A549 (cell line): Measurements from ENCODE around the gene ZCCHC9.

Experiments used
- CEBPB ChIP-seq, 2 experiments: fragments of >200 bp in 1 of 2; sonication (Bioruptor Twin) in 1 of 2; formaldehyde crosslinking in 1 of 2; IDR thresholded peaks; 2 replicates each; pipeline ENCODE4 v1.6.1; 2012 to 2016
- POLR2A ChIP-seq: IDR thresholded peaks from 2 replicates; pipeline ENCODE4 v1.6.1; 2012; ENCODE audit warnings: mild to moderate bottlenecking, low read length
- USF2 ChIP-seq: fragments of 450-650 bp; IDR thresholded peaks from 2 replicates; pipeline ENCODE4 v1.6.1; 2014; ENCODE audit warnings: antibody characterized with exemption

GRCh38 chr5:81308836-81309235 lies 7.4 kb downstream of the ZCCHC9 start:
- TF ChIP-seq USF2 (no peak), CEBPB (IDR thresholded peaks at IDR 0.05) (no peak), POLR2A (no peak)
